SK-N-SH (cell line): ENCODE measurements around the gene SPTB. TPM values are rescaled to one million over a fixed set of nuclear protein-coding genes. Genes with fewer than 3 reads are reported as not detected.

Source experiments
- CTCF ChIA-PET: fragments of 300-600, 350-600 bp; formaldehyde crosslinking; extraction: SDS; loops from one replicate; lab custom pipeline; 2021; lab: Yijun Ruan, JAX
- POLR2A ChIA-PET: fragments of 350-600 bp; sonication (Branson Sonifier 250); formaldehyde crosslinking; extraction: SDS; loops from one replicate; lab custom pipeline; 2020; ENCODE audit warnings: antibody characterized with exemption, inconsistent platforms; lab: Yijun Ruan, JAX
- DNase-seq: peaks from one replicate; pipeline ENCODE4 v3.0.0; 2012
- H2AFZ ChIP-seq: fragments of 200-600 bp; sonication (generic); 2 replicates; pipeline ENCODE4 v1.8.1; 2016; ENCODE audit warnings: antibody characterized with exemption, mild to moderate bottlenecking, low read depth
- H3F3A ChIP-seq: fragments of 200-600 bp; sonication (generic); replicated peaks from 2 replicates; pipeline ENCODE3; 2016; ENCODE audit warnings: antibody characterized with exemption, mild to moderate bottlenecking; ENCODE audit not compliant: insufficient read depth
- H3K27ac ChIP-seq, 2 experiments: fragments of 200-500 bp in 1 of 2; fragments of 200-600 bp in 1 of 2; sonication (Bioruptor generic) in 1 of 2; sonication (generic), shearing (Covaris generic) in 1 of 2; 2 replicates each; pipeline versions ENCODE4 v1.5.1 to v1.6.1; 2014 to 2016; ENCODE audit warnings: low read depth in 2 of 2, inconsistent platforms in 1 of 2, low read length in 1 of 2, mild to moderate bottlenecking in 1 of 2, mixed read lengths in 1 of 2
- H3K27me3 ChIP-seq: fragments of 200-600 bp; sonication (generic), shearing (Covaris generic); 2 replicates; pipeline ENCODE4 v1.6.1; 2016; ENCODE audit warnings: mixed run types; ENCODE audit not compliant: insufficient read depth
- H3K36me3 ChIP-seq, 2 experiments: fragments of 200-500 bp in 1 of 2; fragments of 200-600 bp in 1 of 2; sonication (Bioruptor generic) in 1 of 2; sonication (generic) in 1 of 2; replicated peaks in 1 of 2; 2 replicates each; pipeline versions ENCODE3 to v1.5.1; 2014 to 2016; ENCODE audit warnings: low read length in 1 of 2, mild to moderate bottlenecking in 1 of 2; ENCODE audit not compliant: insufficient read depth in 2 of 2, control insufficient read depth in 1 of 2
- H3K4me1 ChIP-seq, 2 experiments: fragments of 200-500 bp in 1 of 2; fragments of 200-600 bp in 1 of 2; sonication (Bioruptor generic) in 1 of 2; sonication (generic), shearing (Covaris generic) in 1 of 2; 2 replicates each; pipeline versions ENCODE4 v1.5.1 to v1.6.1; 2014 to 2016; ENCODE audit warnings: low read depth in 1 of 2, low read length in 1 of 2, mixed run types in 1 of 2; ENCODE audit not compliant: insufficient read depth in 2 of 2, control insufficient read depth in 1 of 2
- H3K4me2 ChIP-seq: fragments of 200-600 bp; sonication (generic), shearing (Covaris generic); 2 replicates; pipeline ENCODE4 v1.6.1; 2017; ENCODE audit warnings: mixed run types
- H3K4me3 ChIP-seq, 2 experiments: fragments of 200-500 bp in 1 of 2; fragments of 200-600 bp in 1 of 2; sonication (Bioruptor generic) in 1 of 2; sonication (generic), shearing (Covaris generic) in 1 of 2; 2 replicates each; pipeline versions ENCODE4 v1.5.1 to v1.8.1; 2014 to 2016; ENCODE audit warnings: low read depth in 2 of 2, inconsistent platforms in 1 of 2, low read length in 1 of 2, mild to moderate bottlenecking in 1 of 2, mixed read lengths in 1 of 2, moderate library complexity in 1 of 2
- H3K79me2 ChIP-seq: fragments of 200-600 bp; sonication (generic); 2 replicates; pipeline ENCODE4 v1.8.1; 2017; ENCODE audit warnings: mild to moderate bottlenecking; ENCODE audit not compliant: insufficient read depth
- H3K9ac ChIP-seq: fragments of 200-600 bp; sonication (generic); 2 replicates; pipeline ENCODE4 v1.6.1; 2017; ENCODE audit warnings: mixed run types
- H3K9me2 ChIP-seq: fragments of 200-600 bp; sonication (generic); 2 replicates; pipeline ENCODE4 v1.6.1; 2017; ENCODE audit warnings: mixed run types
- H3K9me3 ChIP-seq: fragments of 200-600 bp; sonication (generic); 2 replicates; pipeline ENCODE4 v1.6.1; 2017; ENCODE audit warnings: mixed run types, mild to moderate bottlenecking, moderate library complexity
- H4K20me1 ChIP-seq: fragments of 200-600 bp; sonication (generic); 2 replicates; pipeline ENCODE4 v1.6.1; 2017; ENCODE audit warnings: mild to moderate bottlenecking, mixed run types; ENCODE audit not compliant: insufficient read depth
- EP300 ChIP-seq, 2 experiments: IDR thresholded peaks; 2 replicates each; pipeline versions ENCODE4 v1.4.0 to v1.6.1; 2012; ENCODE audit warnings: borderline replicate concordance in 1 of 2, low read depth in 1 of 2, low read length in 1 of 2
- FOXJ3 ChIP-seq: sonication (generic); formaldehyde crosslinking; IDR thresholded peaks from 2 replicates; pipeline ENCODE4 v1.5.1; 2020; ENCODE audit warnings: mild to moderate bottlenecking, missing genetic modification reagents
- FOXM1 ChIP-seq: IDR thresholded peaks from 2 replicates; pipeline ENCODE4 v1.4.0; 2012; ENCODE audit warnings: low read depth, mild to moderate bottlenecking
- GATA2 ChIP-seq: sonication (generic); formaldehyde crosslinking; IDR thresholded peaks from 2 replicates; pipeline ENCODE4 v1.5.0; 2020; ENCODE audit warnings: mild to moderate bottlenecking, missing genetic modification reagents
- JUND ChIP-seq: IDR thresholded peaks from 2 replicates; pipeline ENCODE4 v1.4.0; 2012
- MEF2A ChIP-seq: IDR thresholded peaks from 2 replicates; pipeline ENCODE4 v1.4.0; 2012; ENCODE audit warnings: low read depth, borderline replicate concordance
- MXI1 ChIP-seq: IDR thresholded peaks from 2 replicates; pipeline ENCODE4 v1.6.1; 2012; ENCODE audit warnings: mild to moderate bottlenecking, low read depth, low read length, improper control_type of control experiment
- NFIC ChIP-seq: IDR thresholded peaks from 2 replicates; pipeline ENCODE4 v1.4.0; 2012; ENCODE audit warnings: borderline replicate concordance
- NRF1 ChIP-seq: IDR thresholded peaks from 2 replicates; pipeline ENCODE4 v1.6.1; 2012; ENCODE audit warnings: low read depth, mild to moderate bottlenecking, low read length
- POLR2AphosphoS5 ChIP-seq: IDR thresholded peaks from 2 replicates; pipeline ENCODE4 v1.6.1; 2012; ENCODE audit warnings: low read depth, low read length
- RAD21 ChIP-seq: IDR thresholded peaks from 2 replicates; pipeline ENCODE4 v1.6.1; 2012; ENCODE audit warnings: mild to moderate bottlenecking, low read length
- RCOR1 ChIP-seq: fragments of 150-350 bp; IDR thresholded peaks from 2 replicates; pipeline ENCODE4 v1.6.1; 2017; ENCODE audit warnings: antibody characterized with exemption, low read length
- RFX5 ChIP-seq: IDR thresholded peaks from 2 replicates; pipeline ENCODE4 v1.6.1; 2012; ENCODE audit warnings: mild to moderate bottlenecking, improper control_type of control experiment, low read length
- SMC3 ChIP-seq: IDR thresholded peaks from 2 replicates; pipeline ENCODE4 v1.6.1; 2012; ENCODE audit warnings: low read depth, low read length, improper control_type of control experiment
- TAF1 ChIP-seq: IDR thresholded peaks from 2 replicates; pipeline ENCODE4 v1.6.1; 2012; ENCODE audit warnings: low read depth, mild to moderate bottlenecking, low read length, moderate library complexity, borderline replicate concordance
- TCF12 ChIP-seq: IDR thresholded peaks from 2 replicates; pipeline ENCODE4 v1.4.0; 2012
- WGBS: methylation state at CpG from one replicate; pipeline ENCODE4 v1.1.6; 2017; ENCODE audit warnings: low lambda C conversion rate; 5-methylcytosine and 5-hydroxymethylcytosine counted together
- polyA plus RNA-seq, 3 experiments: library from polyadenylated mRNA; depleted of rRNA; stranded (reverse); fragments of >200 nt; gene quantifications; 2 replicates each; pipeline ENCODE4 v1.2.3, GENCODE V29; 2012
- TF ChIP-seq, protein P1 (sequence below): IDR thresholded peaks from 2 replicates; pipeline ENCODE4 v1.4.0; 2012; ENCODE audit warnings: low read depth, borderline replicate concordance
- TF ChIP-seq, protein P2 (sequence below): IDR thresholded peaks from 2 replicates; pipeline ENCODE4 v1.4.0; 2012; ENCODE audit warnings: low read depth
- TF ChIP-seq, protein P3 (sequence below): fragments of 150-350 bp; IDR thresholded peaks from 2 replicates; pipeline ENCODE4 v1.6.1; 2017; ENCODE audit warnings: antibody characterized with exemption, low read length, low read depth, borderline replicate concordance

SPTB gene
- polyA plus RNA-seq, 1 of the 3 experiments (the other 2 are of a cell fraction), result 0.15 TPM

GRCh38 chr14:64861916-64862315, 17.8 kb downstream of the SPTB start:
- DNase-seq, result no peak
- Histone ChIP-seq H4K20me1 (no peaks in the 10 kb centered on the region), H3K4me2 (no peak overlapping the region), H3K36me3 (no peaks in the 10 kb centered on the region), H3K27ac (no peak overlapping the region), H3K4me1 (no peaks in the 10 kb centered on the region), H3K9me2 (no peaks in the 10 kb centered on the region), H3K9me3 (no peaks in the 10 kb centered on the region), H3F3A (no peaks in the 10 kb centered on the region), H3K27me3 (no peaks in the 10 kb centered on the region; the same call in 1 of the 2 replicates), H3K4me3 (no peak overlapping the region), H3K9ac (no peak overlapping the region), H2AFZ (no peak overlapping the region), H3K79me2 (no peaks in the 10 kb centered on the region)
- TF ChIP-seq, protein P1, sequence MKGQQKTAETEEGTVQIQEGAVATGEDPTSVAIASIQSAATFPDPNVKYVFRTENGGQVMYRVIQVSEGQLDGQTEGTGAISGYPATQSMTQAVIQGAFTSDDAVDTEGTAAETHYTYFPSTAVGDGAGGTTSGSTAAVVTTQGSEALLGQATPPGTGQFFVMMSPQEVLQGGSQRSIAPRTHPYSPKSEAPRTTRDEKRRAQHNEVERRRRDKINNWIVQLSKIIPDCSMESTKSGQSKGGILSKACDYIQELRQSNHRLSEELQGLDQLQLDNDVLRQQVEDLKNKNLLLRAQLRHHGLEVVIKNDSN, result no peak
- TF ChIP-seq SMC3 (no peak), JUND (no peak), GATA2 (CRISPR knock-in tag) (no peak), POLR2AphosphoS5 (no peak), RCOR1 (no peak), RFX5 (no peak), TAF1 (no peak), NFIC (no peak), MXI1 (no peak), EP300 (IDR thresholded peaks at IDR 0.05; ENCODE audit: borderline replicate concordance in 1 of 2, low read depth in 1 of 2, low read length in 1 of 2) (no peak), FOXJ3 (CRISPR knock-in tag) (no peak), TCF12 (no peak), FOXM1 (no peak), NRF1 (no peak)
- TF ChIP-seq, protein P2, sequence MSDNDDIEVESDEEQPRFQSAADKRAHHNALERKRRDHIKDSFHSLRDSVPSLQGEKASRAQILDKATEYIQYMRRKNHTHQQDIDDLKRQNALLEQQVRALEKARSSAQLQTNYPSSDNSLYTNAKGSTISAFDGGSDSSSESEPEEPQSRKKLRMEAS, result no peak
- 63% methylated on average over 3 of the region's 3 CpGs for WGBS
- ChIA-PET CTCF (interaction anchor here (1.2 kb wide), 1 partner anchor 29 kb away, joined by 3 read pairs; no protein-coding TSS in a partner anchor), POLR2A (no interaction called here)

- CTCF ChIA-PET, result no interaction called here
- 57% methylated on average over 2 of the region's 2 CpGs for WGBS
Measured at GRCh38 chr14:64860039-64860438, 19.7 kb downstream of the SPTB start.

More at GRCh38 chr14:64860039-64860438, 19.7 kb downstream of the SPTB start:
- Histone ChIP-seq H3K9ac (no peak overlapping the region), H4K20me1 (no peaks in the 10 kb centered on the region), H3F3A (no peaks in the 10 kb centered on the region), H3K36me3 (no peaks in the 10 kb centered on the region), H3K9me3 (no peaks in the 10 kb centered on the region), H2AFZ (no peak overlapping the region), H3K4me1 (no peaks in the 10 kb centered on the region), H3K27me3 (no peaks in the 10 kb centered on the region; the same call in 1 of the 2 replicates), H3K27ac (no peak overlapping the region), H3K79me2 (no peaks in the 10 kb centered on the region), H3K4me3 (no peak overlapping the region), H3K4me2 (no peak overlapping the region), H3K9me2 (no peaks in the 10 kb centered on the region)
- no peak for DNase-seq
- POLR2A ChIA-PET, result no interaction called here
- TF ChIP-seq MEF2A (no peak), RCOR1 (no peak), TAF1 (no peak), EP300 (IDR thresholded peaks at IDR 0.05; ENCODE audit: borderline replicate concordance in 1 of 2, low read depth in 1 of 2, low read length in 1 of 2) (no peak), RAD21 (no peak), SMC3 (no peak), POLR2AphosphoS5 (no peak)
- TF ChIP-seq, protein P2, result no peak
- TF ChIP-seq, protein P3, sequence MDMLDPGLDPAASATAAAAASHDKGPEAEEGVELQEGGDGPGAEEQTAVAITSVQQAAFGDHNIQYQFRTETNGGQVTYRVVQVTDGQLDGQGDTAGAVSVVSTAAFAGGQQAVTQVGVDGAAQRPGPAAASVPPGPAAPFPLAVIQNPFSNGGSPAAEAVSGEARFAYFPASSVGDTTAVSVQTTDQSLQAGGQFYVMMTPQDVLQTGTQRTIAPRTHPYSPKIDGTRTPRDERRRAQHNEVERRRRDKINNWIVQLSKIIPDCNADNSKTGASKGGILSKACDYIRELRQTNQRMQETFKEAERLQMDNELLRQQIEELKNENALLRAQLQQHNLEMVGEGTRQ, result no peak
